Activated B cell treated with CpG ODN at 0.5 μM for 24 hours (primary cell): ENCODE data around the gene KCNIP1. TPM values are rescaled to one million over a fixed set of nuclear protein-coding genes. Genes with fewer than 3 reads are reported as not detected.

ENCODE experiments used
- ATAC-seq: fragments of 200-7000 bp; cut with Tn5 transposase; one replicate; pipeline ENCODE4 v1.10.0; 2021; ENCODE audit warnings: low read depth, mild to moderate bottlenecking, moderate library complexity
- CTCF ChIA-PET: fragments of 350-600 bp; sonication (Branson Sonifier 250); formaldehyde crosslinking; loops from one replicate; lab custom pipeline; 2021; ENCODE audit warnings: antibody characterized with exemption; lab: Charles Lee
- POLR2A ChIA-PET: fragments of 350-600 bp; sonication (Branson Sonifier 250); formaldehyde crosslinking; loops from one replicate; lab custom pipeline; 2021; ENCODE audit warnings: antibody characterized with exemption; lab: Charles Lee
- DNase-seq: peaks from one replicate; pipeline ENCODE4 v3.0.0; 2022
- H3K27ac Mint-ChIP-seq: one replicate; pipeline ENCODE4 v1.8.0; 2020; ENCODE audit warnings: mixed read lengths
- H3K27me3 Mint-ChIP-seq: one replicate; pipeline ENCODE4 v1.8.0; 2021; ENCODE audit warnings: mixed read lengths
- H3K36me3 Mint-ChIP-seq: one replicate; pipeline ENCODE4 v1.8.0; 2021; ENCODE audit warnings: low read depth, mixed read lengths
- H3K4me1 Mint-ChIP-seq: one replicate; pipeline ENCODE4 v1.8.0; 2021; ENCODE audit warnings: mixed read lengths
- H3K4me3 Mint-ChIP-seq: one replicate; pipeline ENCODE4 v1.8.0; 2020; ENCODE audit warnings: mild to moderate bottlenecking, mixed read lengths
- H3K9me3 Mint-ChIP-seq: one replicate; pipeline ENCODE4 v1.8.0; 2020; ENCODE audit warnings: mixed read lengths
- intact Hi-C: fragments of 100-400 bp; cut with micrococcal nuclease; formaldehyde crosslinking; loops from one replicate; pipeline ENCODE4 v1.15.1; 2024
- total RNA-seq: library from RNA; stranded (reverse); gene quantifications from 2 replicates; pipeline ENCODE4 v1.2.3, GENCODE V29; 2022
- TF ChIP-seq, protein P1 (sequence below): fragments of 200-600 bp; IDR thresholded peaks from one replicate; pipeline ENCODE4 v1.8.0; 2022; ENCODE audit warnings: antibody characterized with exemption, mild to moderate bottlenecking

KCNIP1 gene
- total RNA-seq, 1 donor from 2014 or later, result not detected

DNA sequence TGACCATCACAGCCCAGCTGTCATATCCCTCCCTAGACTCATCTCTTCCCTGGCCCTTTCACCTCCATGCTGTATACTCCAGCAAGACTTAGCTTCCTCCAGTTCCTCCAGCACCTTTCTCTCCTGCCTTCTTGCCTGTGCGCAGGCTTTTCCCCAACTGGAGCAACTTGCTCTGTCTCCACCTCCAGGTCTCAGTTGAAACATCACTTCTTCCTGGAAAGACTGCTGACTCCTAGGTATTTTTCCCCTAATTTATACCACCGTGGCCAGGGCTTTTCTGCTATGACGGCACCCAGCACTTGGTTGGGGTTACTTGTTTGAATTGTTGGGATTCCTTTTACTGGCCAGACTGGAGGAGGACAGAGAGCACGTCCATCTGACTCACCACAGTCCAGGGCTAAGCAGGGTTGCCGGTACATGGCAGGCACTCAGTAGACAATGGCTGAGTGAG, 67.5 kb downstream of the KCNIP1 start:
- Mint-ChIP-seq H3K4me3 (no peak overlapping the region), H3K36me3 (no peaks in the 10 kb centered on the region), H3K27me3 (peaks cover 20% of the 10 kb centered on the region), H3K27ac (no peak overlapping the region), H3K4me1 (no peaks in the 10 kb centered on the region), H3K9me3 (no peaks in the 10 kb centered on the region)
- DNase-seq (no peak), ATAC-seq (no peak)
- intact Hi-C loops, result no loop called here
- ChIA-PET CTCF (no interaction called here), POLR2A (no interaction called here)
- TF ChIP-seq, protein P1, sequence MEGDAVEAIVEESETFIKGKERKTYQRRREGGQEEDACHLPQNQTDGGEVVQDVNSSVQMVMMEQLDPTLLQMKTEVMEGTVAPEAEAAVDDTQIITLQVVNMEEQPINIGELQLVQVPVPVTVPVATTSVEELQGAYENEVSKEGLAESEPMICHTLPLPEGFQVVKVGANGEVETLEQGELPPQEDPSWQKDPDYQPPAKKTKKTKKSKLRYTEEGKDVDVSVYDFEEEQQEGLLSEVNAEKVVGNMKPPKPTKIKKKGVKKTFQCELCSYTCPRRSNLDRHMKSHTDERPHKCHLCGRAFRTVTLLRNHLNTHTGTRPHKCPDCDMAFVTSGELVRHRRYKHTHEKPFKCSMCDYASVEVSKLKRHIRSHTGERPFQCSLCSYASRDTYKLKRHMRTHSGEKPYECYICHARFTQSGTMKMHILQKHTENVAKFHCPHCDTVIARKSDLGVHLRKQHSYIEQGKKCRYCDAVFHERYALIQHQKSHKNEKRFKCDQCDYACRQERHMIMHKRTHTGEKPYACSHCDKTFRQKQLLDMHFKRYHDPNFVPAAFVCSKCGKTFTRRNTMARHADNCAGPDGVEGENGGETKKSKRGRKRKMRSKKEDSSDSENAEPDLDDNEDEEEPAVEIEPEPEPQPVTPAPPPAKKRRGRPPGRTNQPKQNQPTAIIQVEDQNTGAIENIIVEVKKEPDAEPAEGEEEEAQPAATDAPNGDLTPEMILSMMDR, result no peak

DNA sequence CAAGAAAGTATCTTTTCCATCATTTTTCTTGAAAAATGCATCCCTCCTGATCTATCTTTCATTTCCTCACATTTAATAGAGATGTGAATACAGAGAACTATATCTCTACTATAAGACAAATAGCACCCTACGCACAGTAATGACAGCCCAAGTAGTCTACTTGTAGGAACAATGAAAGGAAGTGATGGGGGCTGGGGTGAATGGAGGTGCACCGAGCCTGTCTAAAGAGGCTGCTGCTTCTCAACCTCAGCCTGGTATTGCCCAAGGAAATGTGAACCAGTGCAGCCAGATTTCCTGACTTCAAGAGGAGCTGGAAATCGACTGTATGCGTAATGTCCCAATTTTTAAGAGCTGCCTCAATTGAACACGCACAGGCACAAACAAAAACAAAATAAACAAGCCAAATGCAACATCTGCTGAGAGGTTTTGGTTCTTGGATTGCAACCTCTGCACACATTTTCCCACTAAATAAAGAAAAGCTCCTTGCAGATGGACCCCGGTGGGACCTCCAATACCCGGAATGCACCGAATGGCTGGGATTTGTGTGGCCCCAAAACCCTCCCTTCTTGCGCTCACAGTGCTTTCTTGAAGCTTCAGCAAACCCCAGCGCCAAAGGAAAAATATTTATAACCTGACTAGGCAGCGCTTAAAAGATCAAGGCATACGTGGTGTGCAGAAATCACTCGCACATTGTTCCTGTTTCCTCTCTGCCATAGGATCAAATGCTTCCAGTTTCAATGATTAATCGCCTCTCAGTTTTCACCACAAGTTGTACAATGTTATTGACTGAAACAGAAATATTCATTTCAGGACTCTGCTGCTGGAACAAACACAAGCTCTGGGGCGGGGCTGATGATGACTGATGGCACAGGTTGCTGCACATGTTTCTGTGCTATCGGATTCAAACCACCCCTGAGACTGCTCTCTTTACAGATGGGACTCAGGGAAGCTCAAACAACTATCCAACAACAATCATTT, 68.3 kb downstream of the KCNIP1 start:
- ATAC-seq (no peak), DNase-seq (no peak)
- no peak overlapping the region for H3K4me3 Mint-ChIP-seq
- no peaks in the 10 kb centered on the region for H3K9me3 Mint-ChIP-seq
- no peak overlapping the region for H3K27ac Mint-ChIP-seq
- POLR2A ChIA-PET, result no interaction called here
- intact Hi-C loops, result no loop called here
- no peaks in the 10 kb centered on the region for H3K36me3 Mint-ChIP-seq
- CTCF ChIA-PET, result no interaction called here
- TF ChIP-seq, protein P1, result no peak
- no peaks in the 10 kb centered on the region for H3K4me1 Mint-ChIP-seq
- peaks cover 20% of the 10 kb centered on the region for H3K27me3 Mint-ChIP-seq

DNA sequence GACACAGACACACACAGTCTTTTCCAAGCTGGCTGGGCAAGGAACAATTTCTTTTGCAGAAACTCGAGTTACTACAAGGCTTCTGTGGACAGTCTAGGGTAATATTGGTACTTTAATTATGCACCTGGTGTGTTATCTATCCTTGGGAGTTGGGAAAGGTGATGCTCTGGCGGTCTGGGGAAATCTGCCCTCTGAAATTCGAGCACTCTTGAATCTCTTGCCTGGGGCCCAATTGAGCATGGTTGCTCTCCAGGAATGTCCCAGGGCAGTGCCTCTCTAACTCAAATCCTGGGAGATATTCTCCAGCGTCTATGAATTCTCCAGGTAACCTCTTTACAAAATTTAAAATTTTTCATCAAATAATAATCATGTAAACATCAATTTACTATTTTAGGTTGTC, 69.3 kb downstream of the KCNIP1 start:
- H3K27ac Mint-ChIP-seq, result no peak overlapping the region
- no peaks in the 10 kb centered on the region for H3K9me3 Mint-ChIP-seq
- ChIA-PET POLR2A (no interaction called here), CTCF (no interaction called here)
- no peak overlapping the region for H3K4me3 Mint-ChIP-seq
- ATAC-seq, result no peak
- no peaks in the 10 kb centered on the region for H3K4me1 Mint-ChIP-seq
- TF ChIP-seq, protein P1, result no peak
- no peak for DNase-seq
- intact Hi-C loops, result no loop called here
- peaks cover 23% of the 10 kb centered on the region for H3K27me3 Mint-ChIP-seq
- H3K36me3 Mint-ChIP-seq, result no peaks in the 10 kb centered on the region

DNA sequence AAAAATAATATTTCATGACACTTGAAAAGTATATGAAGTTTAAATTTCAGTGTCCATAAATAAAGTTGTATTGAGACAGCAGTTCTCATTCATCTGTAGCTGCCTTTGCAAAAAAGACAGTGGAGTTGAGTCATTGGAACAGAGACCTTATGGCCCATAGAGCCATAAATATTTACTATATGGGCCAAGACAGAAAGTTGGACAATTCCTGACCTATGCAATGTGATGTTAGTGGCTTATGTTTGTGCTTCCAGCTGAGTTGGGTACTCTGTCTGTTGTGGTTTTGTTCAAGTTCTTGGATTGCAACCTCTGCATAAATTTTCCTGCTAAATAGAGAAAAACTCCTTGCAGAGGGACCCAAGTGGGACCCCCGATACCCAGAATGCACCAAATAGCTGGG, 69.8 kb downstream of the KCNIP1 start:
- ChIA-PET CTCF (no interaction called here), POLR2A (no interaction called here)
- ATAC-seq (no peak), DNase-seq (no peak)
- Mint-ChIP-seq H3K9me3 (peaks cover 4% of the 10 kb centered on the region), H3K36me3 (no peaks in the 10 kb centered on the region), H3K4me1 (no peaks in the 10 kb centered on the region), H3K4me3 (no peak overlapping the region), H3K27me3 (peaks cover 28% of the 10 kb centered on the region), H3K27ac (no peak overlapping the region)
- intact Hi-C loops, result no loop called here
- TF ChIP-seq, protein P1, result no peak

DNA sequence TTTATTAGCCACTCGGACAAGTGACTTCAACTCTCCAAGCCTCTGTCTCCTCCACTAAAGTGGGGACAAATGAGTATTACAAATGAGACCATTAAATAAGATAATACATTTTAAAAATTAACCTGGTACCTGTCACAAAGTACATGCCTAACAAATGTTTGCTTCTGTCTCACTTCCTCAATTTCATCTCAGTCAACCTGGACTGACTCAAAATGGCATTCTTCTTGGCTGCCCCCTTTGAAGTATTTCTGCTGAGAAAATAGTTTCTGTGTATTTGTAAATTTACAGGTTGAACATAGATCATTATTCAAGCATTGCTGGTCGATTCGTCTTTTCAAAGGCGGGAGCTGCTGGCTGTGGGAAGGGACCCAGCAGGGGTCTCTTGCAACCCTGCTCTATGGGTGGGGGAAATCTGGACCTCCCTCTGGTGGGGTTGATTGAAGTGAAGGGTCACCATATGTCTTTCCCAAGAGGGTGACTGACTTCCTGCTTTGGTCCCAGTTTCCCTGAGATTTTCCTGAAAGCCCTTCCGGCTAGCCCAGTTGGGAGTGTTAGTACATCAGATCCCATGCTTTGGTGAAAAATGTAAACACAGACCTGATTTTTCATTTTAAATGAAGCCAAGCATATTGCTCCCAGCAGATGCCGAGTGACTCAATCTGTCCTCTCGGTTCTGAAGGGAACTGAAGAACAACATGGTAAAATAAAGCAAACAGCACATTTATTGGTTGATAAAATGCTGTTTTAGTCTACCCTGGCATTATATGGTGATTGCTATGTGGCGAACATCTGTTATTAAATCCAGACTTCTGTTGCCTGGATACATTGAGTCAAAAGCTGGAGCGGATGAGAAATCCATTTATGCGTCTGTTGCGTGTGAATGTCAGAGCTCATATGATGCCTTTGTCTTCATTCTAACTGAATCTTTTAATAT, 73.0 kb downstream of the KCNIP1 start:
- intact Hi-C loops, result no loop called here
- peaks cover 21% of the 10 kb centered on the region for H3K27me3 Mint-ChIP-seq
- no peak for DNase-seq
- no peak overlapping the region for H3K27ac Mint-ChIP-seq
- no peak for ATAC-seq
- H3K9me3 Mint-ChIP-seq, result peaks cover 8% of the 10 kb centered on the region
- CTCF ChIA-PET, result no interaction called here
- POLR2A ChIA-PET, result no interaction called here
- H3K4me3 Mint-ChIP-seq, result no peak overlapping the region
- H3K36me3 Mint-ChIP-seq, result no peaks in the 10 kb centered on the region
- TF ChIP-seq, protein P1, result no peak
- H3K4me1 Mint-ChIP-seq, result no peaks in the 10 kb centered on the region
